ENCODE measurements around the gene RAE1.

DNA sequence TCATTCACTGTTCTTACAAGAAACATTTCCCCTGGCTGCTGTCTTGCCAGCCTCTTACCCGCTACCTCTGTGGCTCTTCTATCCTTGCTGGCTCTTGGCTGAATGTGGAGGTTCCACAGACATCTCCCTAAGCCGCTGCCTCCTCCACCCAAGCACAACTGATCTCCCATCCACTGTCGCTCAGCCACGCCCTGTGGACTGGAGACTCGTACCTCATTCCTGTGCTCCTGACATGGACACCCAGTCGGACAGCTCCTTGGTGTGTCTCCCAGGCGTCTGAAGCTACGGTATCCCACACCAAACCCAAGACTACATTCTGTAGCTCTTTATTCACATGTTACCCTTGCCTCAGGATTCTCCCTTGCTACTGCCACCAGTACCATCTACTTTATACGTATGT lies 19.3 kb downstream of the RAE1 start:
- TF ChIP-seq CTCF (IDR thresholded peaks at IDR 0.05) = no peak
- no peak for TF ChIP-seq POLR2A (IDR thresholded peaks at IDR 0.05)
